HG03060 (cell line): Measurements from ENCODE around the gene SERP1.

Experiments used
- ATAC-seq: cut with Tn5 transposase; IDR thresholded peaks from one replicate; pipeline ENCODE4 v1.9.1; 2021; ENCODE audit warnings: low read depth, moderate number of reproducible peaks; ENCODE audit not compliant: unreplicated experiment

Gene SERP1

DNA sequence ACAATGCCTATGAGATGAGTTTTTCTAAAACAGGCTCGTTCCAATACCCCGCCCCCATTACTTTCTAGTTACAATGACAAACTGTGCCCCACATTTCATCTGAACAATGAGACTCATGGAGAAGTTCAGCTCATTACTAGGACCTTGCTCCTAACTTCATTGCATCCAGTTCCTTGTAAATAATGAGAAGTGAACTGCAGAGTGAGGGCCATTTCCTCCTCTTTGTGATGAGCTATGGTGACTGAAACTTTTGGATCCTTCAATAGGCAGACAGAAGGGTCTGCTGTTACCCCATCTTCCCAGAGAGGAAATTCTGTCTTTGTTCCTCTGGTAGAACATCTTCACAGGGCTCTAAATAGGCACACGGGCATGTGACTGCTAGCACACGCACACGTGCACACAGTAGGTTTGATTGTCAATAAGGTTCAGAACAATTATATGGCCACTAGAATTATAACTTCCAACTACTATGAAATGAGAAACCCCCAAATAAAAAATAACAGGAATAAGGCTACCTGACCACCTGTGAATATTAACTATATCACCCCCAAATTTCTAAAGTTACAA is 51.8 kb downstream of the SERP1 start:
- no peak for ATAC-seq
